Gastrocnemius medialis (tissue), 4 donors: ENCODE measurements around the gene GJA8. TPM values are rescaled to one million over a fixed set of nuclear protein-coding genes. Genes with fewer than 3 reads are reported as not detected.

ENCODE experiments used
- ATAC-seq, 2 donors: fragments of 150-250 bp; one replicate each; pipeline ENCODE4 v1.9.1; 2016
- DNase-seq, 2 donors: peaks; one replicate each; pipeline ENCODE4 v3.0.0-alpha.2; 2019
- H3K27ac ChIP-seq, 4 donors: fragments of 200-600 bp; sonication (generic); 1 replicate in 1 of 4; 2 replicates in 3 of 4; pipeline ENCODE4 v1.5.1; 2016 to 2018; ENCODE audit warnings: mild to moderate bottlenecking in 2 of 4, moderate library complexity in 1 of 4
- H3K27me3 ChIP-seq, 3 donors: fragments of 200-600 bp; sonication (generic) in 2 of 3; 1 replicate in 1 of 3; 2 replicates in 2 of 3; pipeline versions ENCODE4 v1.5.1 to v1.6.0; 2016 to 2019; ENCODE audit warnings: mild to moderate bottlenecking in 1 of 3, moderate library complexity in 1 of 3
- H3K36me3 ChIP-seq, 2 donors: fragments of 200-600 bp; sonication (generic) in 1 of 2; one replicate each; pipeline ENCODE4 v1.5.1; 2017 to 2018
- H3K4me1 ChIP-seq, 2 donors: fragments of 200-600 bp; sonication (generic) in 1 of 2; one replicate each; pipeline ENCODE4 v1.5.1; 2016 to 2017; ENCODE audit warnings: mild to moderate bottlenecking in 2 of 2
- H3K4me3 ChIP-seq, 4 donors: fragments of 200-600 bp; sonication (generic) in 3 of 4; 1 replicate in 1 of 4; 2 replicates in 3 of 4; pipeline ENCODE4 v1.5.1; 2016 to 2019; ENCODE audit warnings: mild to moderate bottlenecking in 2 of 4
- H3K9me3 ChIP-seq, 3 donors: fragments of 200-600 bp; sonication (generic) in 2 of 3; 1 replicate in 1 of 3; 2 replicates in 2 of 3; pipeline ENCODE4 v1.5.1; 2016 to 2019
- CTCF ChIP-seq, 5 experiments: fragments of 450-650 bp in 3 of 5; fragments of 200-600 bp in 2 of 5; sonication (generic) in 2 of 5; IDR thresholded peaks in 4 of 5; conservative IDR thresholded peaks in 1 of 5; 1 replicate in 4 of 5; 2 replicates in 1 of 5; pipeline ENCODE4 v1.5.1; 2016 to 2019; ENCODE audit warnings: antibody characterized with exemption in 5 of 5, mild to moderate bottlenecking in 3 of 5, moderate library complexity in 3 of 5
- POLR2A ChIP-seq, 2 donors: fragments of 450-650 bp; IDR thresholded peaks; one replicate each; pipeline ENCODE4 v1.6.1; 2017; ENCODE audit warnings: antibody characterized with exemption in 2 of 2, mild to moderate bottlenecking in 2 of 2, moderate library complexity in 2 of 2
- in situ Hi-C, 4 donors: fragments of 200-750 bp; cut with MboI; loops; one replicate each; pipeline versions ENCODE4 v1.15.0 to v1.8.0; 2017; ENCODE audit warnings: low sequenced_read_pairs in 4 of 4
- intact Hi-C: fragments of 100-400 bp; cut with DNase I; formaldehyde crosslinking; loops from one replicate; pipeline ENCODE4 v1.15.1; 2023; ENCODE audit warnings: low total_unique reads
- total RNA-seq, 4 donors: library from RNA; depleted of rRNA; stranded (reverse); fragments of >200 nt; gene quantifications; one replicate each; pipeline versions ENCODE4 v1.1.0 to v1.2.3, GENCODE V29; 2016

The GJA8 gene
- total RNA-seq, 4 donors from 2014 or later: not detected

- DNase-seq (no peak), ATAC-seq (no peak)
- Histone ChIP-seq H3K27ac (no peak overlapping the region), H3K27me3 (no peaks in the 10 kb centered on the region), H3K9me3 (no peaks in the 10 kb centered on the region), H3K4me1 (peaks cover 0 to 5% of the 10 kb centered on the region in 2 donors), H3K4me3 (no peak overlapping the region), H3K36me3 (no peaks in the 10 kb centered on the region)
- TF ChIP-seq CTCF (IDR thresholded peaks at IDR 0.05 in 4 of 5, conservative IDR thresholded peaks at IDR 0.05 in 1 of 5): no peak
- no peak for TF ChIP-seq POLR2A (IDR thresholded peaks at IDR 0.05)
- intact Hi-C loops (no loop called here), in situ Hi-C loops (loop anchor here in 3 of 4 donors (10.0 to 25.0 kb wide), 4 partner anchors 145 to 618 kb away; no protein-coding TSS in a partner anchor)
Measured at GRCh38 chr1:147879911-147880310, 22.7 kb upstream of the GJA8 start.

DNA sequence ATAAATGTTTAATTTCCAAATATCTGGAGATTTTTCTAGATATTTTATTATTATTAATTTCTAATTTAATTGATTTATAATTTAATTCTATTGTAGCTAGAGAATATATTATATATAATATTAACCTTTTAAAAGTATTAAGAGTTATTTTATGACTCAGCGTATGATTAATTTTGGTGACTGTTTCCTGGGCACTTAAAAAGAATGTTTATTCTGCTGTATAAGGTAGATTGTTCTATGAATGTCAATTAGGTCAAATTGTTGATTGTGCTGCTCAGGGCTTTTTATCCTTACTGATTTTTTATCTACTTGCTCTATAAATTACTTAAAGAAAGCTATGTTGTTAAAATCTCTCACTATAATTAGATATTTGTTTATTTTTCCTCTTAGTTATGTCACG is 20.1 kb upstream of the GJA8 start:
- Histone ChIP-seq H3K4me1 (peaks cover 0 to 5% of the 10 kb centered on the region in 2 donors), H3K9me3 (no peaks in the 10 kb centered on the region), H3K36me3 (no peaks in the 10 kb centered on the region), H3K27me3 (no peaks in the 10 kb centered on the region), H3K4me3 (no peak overlapping the region), H3K27ac (no peak overlapping the region)
- ATAC-seq: no peak
- DNase-seq: no peak
- intact Hi-C loops (no loop called here), in situ Hi-C loops (loop anchor here in 3 of 4 donors (10.0 to 25.0 kb wide), 4 partner anchors 148 to 620 kb away; no protein-coding TSS in a partner anchor)
- no peak for TF ChIP-seq CTCF (IDR thresholded peaks at IDR 0.05 in 4 of 5, conservative IDR thresholded peaks at IDR 0.05 in 1 of 5)
- no peak for TF ChIP-seq POLR2A (IDR thresholded peaks at IDR 0.05)

DNA sequence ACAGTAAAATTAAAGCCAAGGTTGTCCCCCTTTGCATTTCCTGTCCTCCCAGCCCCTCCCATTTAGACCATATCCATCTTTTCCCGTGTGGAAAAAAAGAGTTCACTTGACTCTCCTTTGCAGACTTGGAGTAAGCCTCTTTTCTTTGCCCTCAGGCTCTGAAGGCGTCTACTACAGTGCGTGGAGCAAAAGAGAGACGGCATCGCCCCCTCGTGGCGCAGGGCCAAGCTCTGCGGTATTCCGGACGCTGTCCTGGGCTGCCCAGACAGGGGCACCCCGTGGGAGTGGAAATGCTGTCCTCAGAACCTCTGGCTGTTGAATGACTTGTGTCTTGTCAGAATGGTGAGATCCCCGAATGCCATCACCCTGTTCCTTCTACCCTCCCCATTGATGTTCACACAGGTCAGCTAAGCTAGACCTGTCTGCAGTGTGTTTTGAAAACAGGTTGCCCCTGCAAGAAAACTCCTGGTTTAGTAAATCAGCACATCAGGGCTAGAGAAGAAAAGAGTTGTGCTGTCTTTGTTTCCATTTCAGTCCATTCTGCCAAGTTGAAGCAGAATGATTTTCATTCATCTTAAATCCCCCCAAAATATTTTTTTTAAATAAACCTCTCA is 12.3 kb upstream of the GJA8 start:
- ATAC-seq (no peak), DNase-seq (no peak)
- H3K9me3 ChIP-seq: no peaks in the 10 kb centered on the region
- in situ Hi-C loops (loop anchor here (5.0 to 25.0 kb wide), 6 partner anchors 165 to 628 kb away; no protein-coding TSS in a partner anchor), intact Hi-C loops (loop anchor here (5.0 kb wide), 1 partner anchor 248 kb away; no protein-coding TSS in a partner anchor)
- H3K4me1 ChIP-seq: peaks cover 0 to 4% of the 10 kb centered on the region in 2 donors
- no peak overlapping the region for H3K4me3 ChIP-seq
- no peak for TF ChIP-seq POLR2A (IDR thresholded peaks at IDR 0.05)
- TF ChIP-seq CTCF (IDR thresholded peaks at IDR 0.05 in 4 of 5, conservative IDR thresholded peaks at IDR 0.05 in 1 of 5): peak in 2 of 5 experiments; percentile 41 to 43
- no peaks in the 10 kb centered on the region for H3K36me3 ChIP-seq
- H3K27me3 ChIP-seq: no peaks in the 10 kb centered on the region
- no peak overlapping the region for H3K27ac ChIP-seq

- in situ Hi-C loops (loop anchor here (5.0 to 25.0 kb wide), 6 partner anchors 166 to 629 kb away; no protein-coding TSS in a partner anchor), intact Hi-C loops (loop anchor here (5.0 kb wide), 1 partner anchor 249 kb away; no protein-coding TSS in a partner anchor)
- Histone ChIP-seq H3K27ac (no peak overlapping the region), H3K36me3 (no peaks in the 10 kb centered on the region), H3K4me1 (peaks cover 0 to 4% of the 10 kb centered on the region in 2 donors), H3K9me3 (no peaks in the 10 kb centered on the region), H3K4me3 (no peak overlapping the region), H3K27me3 (no peaks in the 10 kb centered on the region)
- DNase-seq: no peak
- TF ChIP-seq CTCF (IDR thresholded peaks at IDR 0.05 in 4 of 5, conservative IDR thresholded peaks at IDR 0.05 in 1 of 5) (no peak), POLR2A (IDR thresholded peaks at IDR 0.05) (no peak)
- no peak for ATAC-seq
Measured at GRCh38 chr1:147891088-147891487, 11.5 kb upstream of the GJA8 start.
